Panc1 (cell line): Measurements from ENCODE around the gene TEAD4. TPM values are rescaled to one million over a fixed set of nuclear protein-coding genes. Genes with fewer than 3 reads are reported as not detected.

ENCODE experiments used
- ATAC-seq: fragments of 200-7000 bp; cut with Tn5 transposase; 2 replicates; pipeline ENCODE4 v1.9.1; 2020; ENCODE audit warnings: mild to moderate bottlenecking, moderate library complexity
- BruUV-seq: library from RNA; stranded (reverse); fragments of 400-500 nt; replicated peaks from 2 replicates; lab custom pipeline; 2021; lab: Mats Ljungman, UMichigan
- CTCF ChIA-PET: fragments of 300-600 bp; sonication (Branson Sonifier 250); formaldehyde crosslinking; loops from one replicate; lab custom pipeline; 2022; ENCODE audit warnings: antibody characterized with exemption; lab: Charles Lee
- POLR2A ChIA-PET: fragments of 300-600 bp; sonication (Branson Sonifier 250); formaldehyde crosslinking; loops from one replicate; lab custom pipeline; 2022; ENCODE audit warnings: antibody characterized with exemption; lab: Charles Lee
- DNase-seq: peaks from one replicate; pipeline ENCODE4 v3.0.0-alpha.2; 2010; ENCODE audit warnings: low read depth, low spot score
- H3K27ac ChIP-seq: 2 replicates; pipeline ENCODE4 v1.5.1; 2011; ENCODE audit warnings: mild to moderate bottlenecking, low read length, inconsistent platforms
- H3K27me3 ChIP-seq: fragments of 200-500 bp; sonication (Bioruptor generic); 2 replicates; pipeline ENCODE4 v1.6.0; 2014; ENCODE audit warnings: low read length, inconsistent platforms; ENCODE audit not compliant: control insufficient read depth, insufficient read depth
- H3K36me3 ChIP-seq: fragments of 200-500 bp; sonication (Bioruptor generic); 2 replicates; pipeline ENCODE4 v1.5.1; 2014; ENCODE audit warnings: inconsistent platforms, mild to moderate bottlenecking, low read length, moderate library complexity; ENCODE audit not compliant: control insufficient read depth, insufficient read depth
- H3K4me1 ChIP-seq: 2 replicates; pipeline ENCODE4 v1.5.1; 2011; ENCODE audit warnings: inconsistent platforms, mild to moderate bottlenecking, low read length, moderate library complexity; ENCODE audit not compliant: control insufficient read depth, insufficient read depth
- H3K4me3 ChIP-seq, 2 experiments: 2 replicates each; pipeline ENCODE4 v1.5.1; 2011 to 2012; ENCODE audit warnings: low read depth in 2 of 2, low read length in 2 of 2, mild to moderate bottlenecking in 2 of 2, inconsistent platforms in 1 of 2, moderate library complexity in 1 of 2
- H3K9me3 ChIP-seq: fragments of 200-500 bp; sonication (Bioruptor generic); 2 replicates; pipeline ENCODE4 v1.5.1; 2014; ENCODE audit warnings: low read depth, mild to moderate bottlenecking, inconsistent platforms, low read length, moderate library complexity; ENCODE audit not compliant: control insufficient read depth, insufficient read depth
- CTCF ChIP-seq: fragments of 450-650 bp; IDR thresholded peaks from 2 replicates; pipeline ENCODE4 v1.5.1; 2017; ENCODE audit warnings: mild to moderate bottlenecking
- POLR2AphosphoS5 ChIP-seq: IDR thresholded peaks from 2 replicates; pipeline ENCODE4 v1.6.1; 2012; ENCODE audit warnings: mild to moderate bottlenecking, low read depth, low read length, moderate library complexity
- REST ChIP-seq, 2 experiments: IDR thresholded peaks; 2 replicates each; pipeline ENCODE4 v1.6.1; 2011 to 2012; ENCODE audit warnings: low read depth in 2 of 2, control low read depth in 1 of 2, low read length in 1 of 2, mild to moderate bottlenecking in 1 of 2, moderate library complexity in 1 of 2; ENCODE audit not compliant: insufficient read depth in 1 of 2
- SIN3A ChIP-seq: IDR thresholded peaks from 2 replicates; pipeline ENCODE4 v1.6.1; 2012; ENCODE audit warnings: low read depth, mild to moderate bottlenecking, low read length, moderate library complexity, borderline replicate concordance; ENCODE audit not compliant: insufficient read depth
- TCF7L2 ChIP-seq: IDR thresholded peaks from 2 replicates; pipeline ENCODE4 v1.6.1; 2011; ENCODE audit warnings: mild to moderate bottlenecking, low read depth, low read length, inconsistent platforms
- in situ Hi-C: cut with HindIII; loops from 2 replicates; pipeline ENCODE4 v1.10.0; 2016; ENCODE audit warnings: low sequenced_read_pairs, low pct_unique_long_range_greater_than_20kb
- intact Hi-C: fragments of 100-400 bp; cut with micrococcal nuclease; formaldehyde crosslinking; loops from one replicate; pipeline ENCODE4 v1.10.0; 2022; ENCODE audit not compliant: unreplicated experiment
- total RNA-seq: library from RNA; stranded (reverse); gene quantifications from one replicate; pipeline ENCODE4 v1.2.1, GENCODE V29; 2021; ENCODE audit not compliant: unreplicated experiment

Gene TEAD4
- total RNA-seq, 1 experiment from 2014 or later: 47.6 TPM

- Histone ChIP-seq H3K4me3 (no peak overlapping the region), H3K9me3 (no peaks in the 10 kb centered on the region), H3K27ac (no peak overlapping the region), H3K4me1 (no peaks in the 10 kb centered on the region), H3K27me3 (no peaks in the 10 kb centered on the region), H3K36me3 (no peaks in the 10 kb centered on the region)
- DNase-seq (no peak), ATAC-seq (no peak)
- intact Hi-C loops: no loop called here
- no TSS peak for BruUV-seq
- ChIA-PET POLR2A (no interaction called here), CTCF (no interaction called here)
- in situ Hi-C loops: no loop called here
- TF ChIP-seq CTCF (no peak), POLR2AphosphoS5 (no peak), SIN3A (no peak), REST (IDR thresholded peaks at IDR 0.05; ENCODE audit: insufficient read depth in 1 of 2, low read depth in 2 of 2, low read length in 1 of 2) (no peak), TCF7L2 (no peak)
Observed at GRCh38 chr12:3049611-3050249, 90.5 kb downstream of the TEAD4 start.

- TF ChIP-seq POLR2AphosphoS5: no peak
- TF ChIP-seq CTCF: no peak
- no peak for TF ChIP-seq TCF7L2
- no peak for TF ChIP-seq SIN3A
- no TSS peak for BruUV-seq
- no peak overlapping the region for H3K4me3 ChIP-seq
- ATAC-seq: no peak
- DNase-seq: no peak
- no peak overlapping the region for H3K27ac ChIP-seq
- ChIA-PET CTCF (no interaction called here), POLR2A (no interaction called here)
- no peaks in the 10 kb centered on the region for H3K9me3 ChIP-seq
- H3K4me1 ChIP-seq: no peaks in the 10 kb centered on the region
- in situ Hi-C loops (no loop called here), intact Hi-C loops (no loop called here)
- H3K36me3 ChIP-seq: no peaks in the 10 kb centered on the region
- H3K27me3 ChIP-seq: no peaks in the 10 kb centered on the region
Observed at GRCh38 chr12:3054374-3054773, 95.2 kb downstream of the TEAD4 start.
